K562 (cell line): Measurements from ENCODE around the gene FLOT2. TPM values are rescaled to one million over a fixed set of nuclear protein-coding genes. Genes with fewer than 3 reads are reported as not detected.

Source experiments
- ARID2 ChIP-seq: fragments of 450-650 bp; IDR thresholded peaks from 2 replicates; pipeline ENCODE4 v1.6.1; 2017; ENCODE audit warnings: antibody characterized with exemption, mild to moderate bottlenecking
- BRCA1 ChIP-seq, 2 experiments: fragments of 450-650 bp in 1 of 2; sonication (generic) in 1 of 2; formaldehyde crosslinking in 1 of 2; IDR thresholded peaks; 2 replicates each; pipeline versions ENCODE4 v1.5.0 to v1.6.1; 2017 to 2020; ENCODE audit warnings: mild to moderate bottlenecking in 1 of 2, missing genetic modification reagents in 1 of 2
- CBX8 ChIP-seq: fragments of 200-600 bp; sonication (generic); IDR thresholded peaks from 2 replicates; pipeline ENCODE4 v1.6.1; 2012; ENCODE audit warnings: borderline replicate concordance, mixed run types, low read depth, mild to moderate bottlenecking, moderate library complexity, mixed read lengths, low read length, control low read depth, inconsistent platforms; ENCODE audit not compliant: poor library complexity, severe bottlenecking; ENCODE audit errors: extremely low read depth
- CREB3 ChIP-seq: fragments of 450-650 bp; conservative IDR thresholded peaks from 2 replicates; pipeline ENCODE4 v1.6.1; 2016; ENCODE audit warnings: missing genetic modification characterization, low read depth, mild to moderate bottlenecking, missing compliant biosample characterization, moderate library complexity
- DLX4 ChIP-seq: fragments of 250-450 bp; sonication (Bioruptor Pico); IDR thresholded peaks from 2 replicates; pipeline ENCODE4 v1.6.1; 2021; ENCODE audit warnings: mild to moderate bottlenecking
- LCOR ChIP-seq: sonication (generic); formaldehyde crosslinking; IDR thresholded peaks from 2 replicates; pipeline ENCODE4 v1.8.0; 2022; ENCODE audit warnings: mild to moderate bottlenecking, missing genetic modification reagents
- LEF1 ChIP-seq: fragments of 450-650 bp; IDR thresholded peaks from 2 replicates; pipeline ENCODE4 v1.6.1; 2016; ENCODE audit warnings: mild to moderate bottlenecking
- MBD2 ChIP-seq: sonication (generic); IDR thresholded peaks from 2 replicates; pipeline ENCODE4 v1.6.1; 2016; ENCODE audit warnings: low read depth, borderline replicate concordance
- NFIC ChIP-seq: fragments of 450-650 bp; IDR thresholded peaks from 2 replicates; pipeline ENCODE4 v1.6.1; 2017; ENCODE audit warnings: mild to moderate bottlenecking, inconsistent platforms
- NR2F6 ChIP-seq: fragments of 450-650 bp; formaldehyde crosslinking; IDR thresholded peaks from 2 replicates; pipeline ENCODE4 v1.4.0; 2020; ENCODE audit warnings: mild to moderate bottlenecking
- PHB ChIP-seq: fragments of 250-450 bp; sonication (Bioruptor Pico); IDR thresholded peaks from 2 replicates; pipeline ENCODE4 v1.5.0; 2021
- RBM17 ChIP-seq: fragments of 200-400 bp; formaldehyde crosslinking; IDR thresholded peaks from 2 replicates; pipeline ENCODE4 v1.6.1; 2017; ENCODE audit warnings: low read depth, mild to moderate bottlenecking, low read length, borderline replicate concordance
- RFX1 ChIP-seq: fragments of 450-650 bp; IDR thresholded peaks from 2 replicates; pipeline ENCODE4 v1.6.1; 2016; ENCODE audit warnings: mild to moderate bottlenecking, moderate library complexity
- SMARCA5 ChIP-seq: fragments of 450-650 bp; IDR thresholded peaks from 2 replicates; pipeline ENCODE4 v1.6.1; 2016
- SRSF9 ChIP-seq: fragments of 200-400 bp; formaldehyde crosslinking; IDR thresholded peaks from 2 replicates; pipeline ENCODE4 v1.6.1; 2017; ENCODE audit warnings: low read depth, low read length, borderline replicate concordance
- TAF15 ChIP-seq: fragments of 200-400 bp; formaldehyde crosslinking; IDR thresholded peaks from 2 replicates; pipeline ENCODE4 v1.6.1; 2017; ENCODE audit warnings: mild to moderate bottlenecking, low read depth, low read length, moderate library complexity
- ZC3H11A ChIP-seq: IDR thresholded peaks from 2 replicates; pipeline ENCODE4 v1.6.1; 2012; ENCODE audit warnings: low read depth, low read length, improper control_type of control experiment
- ZNF133 ChIP-seq: fragments of 250-450 bp; sonication (Bioruptor Pico); IDR thresholded peaks from 2 replicates; pipeline ENCODE4 v1.4.0; 2020; ENCODE audit warnings: mild to moderate bottlenecking
- ZNF655 ChIP-seq: fragments of 250-450 bp; sonication (Bioruptor Pico); IDR thresholded peaks from 2 replicates; pipeline ENCODE4 v1.5.0; 2021
- polyA plus RNA-seq, 8 experiments: library from polyadenylated mRNA; depleted of rRNA in 4 of 8; stranded (reverse) in 5 of 8; unstranded in 3 of 8; fragments of >200 nt; fragmentation: Nextera tagmentation in 2 of 8; fragmentation: Illumina TruSeq in 1 of 8; extraction: Ambion mirVana in 2 of 8; extraction: Trizol in 1 of 8; gene quantifications; 2 replicates each; pipeline versions ENCODE4 v1.2.1 to v1.2.3, GENCODE V29; 2011 to 2014; ENCODE audit warnings: inconsistent platforms in 1 of 8, missing spikeins in 1 of 8
- total RNA-seq, 7 experiments: library from RNA; depleted of rRNA in 6 of 7; stranded (reverse); fragments of >200 nt in 6 of 7; fragmentation: Illumina TruSeq in 2 of 7; extraction: Trizol in 2 of 7; gene quantifications; 2 replicates each; pipeline versions ENCODE4 v1.2.1 to v1.2.3, GENCODE V29; 2011 to 2021; ENCODE audit warnings: low replicate concordance in 1 of 7
- TF ChIP-seq, protein P1 (sequence below): IDR thresholded peaks from 3 replicates; pipeline ENCODE4 v1.6.1; 2011; ENCODE audit warnings: borderline replicate concordance, mild to moderate bottlenecking; ENCODE audit not compliant: insufficient read length, insufficient read depth
- TF ChIP-seq, protein P2 (sequence below): IDR thresholded peaks from 3 replicates; pipeline ENCODE4 v1.6.1; 2011; ENCODE audit warnings: borderline replicate concordance, mild to moderate bottlenecking, moderate library complexity; ENCODE audit not compliant: insufficient read length; ENCODE audit errors: extremely low read depth

The FLOT2 gene
- total and polyA plus RNA-seq, 9 of the 15 experiments (the other 6 are each of a cell fraction or from before 2014, with no cell fraction given) = 17.5 to 138 (median 41.7) TPM

GRCh38 chr17:28864991-28865849, 32.3 kb downstream of the FLOT2 start (continued):
- TF ChIP-seq LCOR (CRISPR knock-in tag) (peak; percentile 49), CREB3 (tag) (peak; percentile 38; the same call in 1 of the 2 replicates), RFX1 (no peak), BRCA1 (IDR thresholded peaks at IDR 0.05) (no peak), BRCA1 (CRISPR knock-in tag; IDR thresholded peaks at IDR 0.05) (no peak), DLX4 (no peak), CBX8 (no peak), ZNF655 (CRISPR knock-in tag) (no peak), RBM17 (no peak), NFIC (peak; percentile 99), NR2F6 (CRISPR knock-in tag) (no peak), MBD2 (peak; percentile 89), SMARCA5 (0 out of 2 replicates have a peak, but pooled peaks have one; percentile 10), ZNF133 (CRISPR knock-in tag) (no peak), TAF15 (no peak), ARID2 (no peak), PHB (CRISPR knock-in tag) (no peak), LEF1 (peak; percentile 99), SRSF9 (no peak), ZC3H11A (peak; percentile 59; the same call in 1 of the 2 replicates)
- TF ChIP-seq, protein P1, sequence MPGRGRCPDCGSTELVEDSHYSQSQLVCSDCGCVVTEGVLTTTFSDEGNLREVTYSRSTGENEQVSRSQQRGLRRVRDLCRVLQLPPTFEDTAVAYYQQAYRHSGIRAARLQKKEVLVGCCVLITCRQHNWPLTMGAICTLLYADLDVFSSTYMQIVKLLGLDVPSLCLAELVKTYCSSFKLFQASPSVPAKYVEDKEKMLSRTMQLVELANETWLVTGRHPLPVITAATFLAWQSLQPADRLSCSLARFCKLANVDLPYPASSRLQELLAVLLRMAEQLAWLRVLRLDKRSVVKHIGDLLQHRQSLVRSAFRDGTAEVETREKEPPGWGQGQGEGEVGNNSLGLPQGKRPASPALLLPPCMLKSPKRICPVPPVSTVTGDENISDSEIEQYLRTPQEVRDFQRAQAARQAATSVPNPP = no peak
- TF ChIP-seq, protein P2, sequence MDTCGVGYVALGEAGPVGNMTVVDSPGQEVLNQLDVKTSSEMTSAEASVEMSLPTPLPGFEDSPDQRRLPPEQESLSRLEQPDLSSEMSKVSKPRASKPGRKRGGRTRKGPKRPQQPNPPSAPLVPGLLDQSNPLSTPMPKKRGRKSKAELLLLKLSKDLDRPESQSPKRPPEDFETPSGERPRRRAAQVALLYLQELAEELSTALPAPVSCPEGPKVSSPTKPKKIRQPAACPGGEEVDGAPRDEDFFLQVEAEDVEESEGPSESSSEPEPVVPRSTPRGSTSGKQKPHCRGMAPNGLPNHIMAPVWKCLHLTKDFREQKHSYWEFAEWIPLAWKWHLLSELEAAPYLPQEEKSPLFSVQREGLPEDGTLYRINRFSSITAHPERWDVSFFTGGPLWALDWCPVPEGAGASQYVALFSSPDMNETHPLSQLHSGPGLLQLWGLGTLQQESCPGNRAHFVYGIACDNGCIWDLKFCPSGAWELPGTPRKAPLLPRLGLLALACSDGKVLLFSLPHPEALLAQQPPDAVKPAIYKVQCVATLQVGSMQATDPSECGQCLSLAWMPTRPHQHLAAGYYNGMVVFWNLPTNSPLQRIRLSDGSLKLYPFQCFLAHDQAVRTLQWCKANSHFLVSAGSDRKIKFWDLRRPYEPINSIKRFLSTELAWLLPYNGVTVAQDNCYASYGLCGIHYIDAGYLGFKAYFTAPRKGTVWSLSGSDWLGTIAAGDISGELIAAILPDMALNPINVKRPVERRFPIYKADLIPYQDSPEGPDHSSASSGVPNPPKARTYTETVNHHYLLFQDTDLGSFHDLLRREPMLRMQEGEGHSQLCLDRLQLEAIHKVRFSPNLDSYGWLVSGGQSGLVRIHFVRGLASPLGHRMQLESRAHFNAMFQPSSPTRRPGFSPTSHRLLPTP = no peak
